ENCODE results near the gene TRABD. TPM values are rescaled to one million over a fixed set of nuclear protein-coding genes. Genes with fewer than 3 reads are reported as not detected.

TRABD gene
- total RNA-seq, 4 donors from 2014 or later, result 18.3 to 31.0 (median 22.3) TPM

DNA sequence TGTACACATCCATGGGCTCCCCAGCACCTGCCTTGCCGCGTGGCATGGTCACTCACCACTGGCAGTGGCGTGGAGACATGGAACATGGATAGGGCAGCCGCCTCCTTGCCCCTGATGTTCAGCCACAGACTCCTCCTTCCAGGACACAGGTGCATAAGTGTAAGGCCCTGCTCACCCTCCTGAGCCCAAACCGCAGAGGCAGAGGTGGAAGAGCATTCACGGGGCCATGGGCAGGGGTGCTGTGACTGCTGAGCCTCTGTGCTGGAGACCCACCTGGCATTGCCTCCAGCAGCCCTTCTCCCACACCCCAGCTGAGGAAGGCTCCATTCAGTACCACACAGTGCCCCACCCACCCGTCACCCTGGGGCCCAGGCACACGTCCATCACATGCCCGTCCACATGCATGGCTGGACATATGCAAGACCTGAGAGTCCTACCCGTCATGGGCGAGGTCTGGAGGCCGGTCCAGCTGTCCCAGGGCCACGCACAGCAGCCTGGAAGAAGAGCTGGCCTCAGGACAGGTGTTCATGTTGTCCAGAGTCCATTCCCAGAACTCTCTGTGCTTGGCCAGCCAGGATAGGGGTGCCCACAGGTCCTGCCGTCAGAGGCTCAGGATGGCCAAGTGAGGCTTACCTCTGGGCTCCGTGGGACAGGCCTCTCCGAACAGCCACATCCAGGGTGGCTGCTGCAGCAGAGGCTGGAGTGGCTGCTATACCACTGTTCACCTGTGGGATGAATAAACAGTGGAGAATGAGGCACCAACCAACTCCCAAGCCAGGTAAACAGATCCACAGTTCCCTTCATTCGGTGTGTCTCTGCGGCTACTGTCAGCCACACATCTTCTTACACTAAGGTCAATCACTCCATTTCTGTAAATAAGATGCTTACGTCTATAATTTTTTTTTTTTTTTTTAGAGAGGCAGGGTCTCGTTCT is 60.8 kb downstream of the TRABD start:
- Histone ChIP-seq H3K27ac (replicated peaks in 1 of 4) (peak overlapping the region in 1 of 4 donors; percentile 97), H3K27me3 (no peaks in the 10 kb centered on the region), H3K4me1 (peaks cover 52 to 90% (median 76%) of the 10 kb centered on the region in 4 donors), H3K4me3 (no peak overlapping the region), H3K36me3 (peaks cover 0 to 22% (median 10%) of the 10 kb centered on the region in 4 donors), H3K9me3 (no peaks in the 10 kb centered on the region)
- WGBS, result 77% methylated on average over 19 of the region's 20 CpGs
- intact Hi-C loops (cut with DNase I), result loop anchor here (10.0 kb wide), 1 partner anchor 228 kb away; the partner anchor contains the start of gene SBF1
- no peak for DNase-seq (ENCODE audit: extremely low spot score)
- TF ChIP-seq EP300 (IDR thresholded peaks at IDR 0.05) (no peak), CTCF (IDR thresholded peaks at IDR 0.05) (no peak), POLR2A (IDR thresholded peaks at IDR 0.05; ENCODE audit: low read depth) (no peak), POLR2AphosphoS5 (IDR thresholded peaks at IDR 0.05) (no peak)

DNA sequence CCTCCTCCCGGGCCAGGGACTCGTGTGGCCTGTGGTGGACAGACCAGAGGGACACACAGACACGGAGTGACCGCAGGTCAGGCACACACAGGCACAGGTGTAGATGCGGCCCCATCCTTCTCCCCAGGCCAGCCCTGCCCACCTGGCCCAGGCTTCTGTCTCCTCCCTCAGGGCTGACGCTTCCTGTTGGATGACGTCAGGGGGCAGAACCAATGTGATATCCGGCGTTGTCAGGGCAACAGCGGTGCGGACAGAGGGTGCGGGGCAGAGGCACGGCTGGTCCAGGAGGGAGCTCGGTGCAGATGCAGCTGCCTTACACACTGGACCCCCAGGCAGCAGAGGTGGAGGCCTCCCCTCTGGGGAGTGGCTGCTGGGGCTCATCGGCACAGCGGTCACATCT is 62.0 kb downstream of the TRABD start:
- 89% methylated on average over 3 of the region's 16 CpGs for WGBS
- intact Hi-C loops (cut with DNase I), result loop anchor here (10.0 kb wide), 1 partner anchor 227 kb away; the partner anchor contains the start of gene SBF1
- DNase-seq (ENCODE audit: extremely low spot score), result no peak
- Histone ChIP-seq H3K9me3 (no peaks in the 10 kb centered on the region), H3K36me3 (peaks cover 0 to 22% (median 10%) of the 10 kb centered on the region in 4 donors), H3K27me3 (no peaks in the 10 kb centered on the region), H3K4me1 (peaks cover 45 to 87% (median 72%) of the 10 kb centered on the region in 4 donors), H3K4me3 (no peak overlapping the region), H3K27ac (replicated peaks in 1 of 4) (no peak overlapping the region)
- TF ChIP-seq POLR2AphosphoS5 (IDR thresholded peaks at IDR 0.05), result peak in 1 of 2 donors; percentile 8
- no peak for TF ChIP-seq CTCF (IDR thresholded peaks at IDR 0.05)

- H3K36me3 ChIP-seq, result peaks cover 0 to 22% (median 10%) of the 10 kb centered on the region in 4 donors
- DNase-seq (ENCODE audit: extremely low spot score), result no peak
- no peaks in the 10 kb centered on the region for H3K27me3 ChIP-seq
- peaks cover 39 to 80% (median 65%) of the 10 kb centered on the region in 4 donors for H3K4me1 ChIP-seq
- 86% methylated on average over 12 of the region's 29 CpGs for WGBS
- H3K9me3 ChIP-seq, result no peaks in the 10 kb centered on the region
- H3K4me3 ChIP-seq, result no peak overlapping the region
- intact Hi-C loops (cut with DNase I), result loop anchor here (10.0 kb wide), 1 partner anchor 226 kb away; the partner anchor contains the start of gene SBF1
- no peak for TF ChIP-seq CTCF (IDR thresholded peaks at IDR 0.05)
- TF ChIP-seq POLR2A (IDR thresholded peaks at IDR 0.05; ENCODE audit: low read depth), result no peak
- TF ChIP-seq EP300 (IDR thresholded peaks at IDR 0.05), result no peak
- TF ChIP-seq POLR2AphosphoS5 (IDR thresholded peaks at IDR 0.05), result no peak
- H3K27ac ChIP-seq (replicated peaks in 1 of 4), result no peak overlapping the region
These were observed 62.7 kb downstream of the TRABD start for GRCh38 chr22:50248196-50249081.

Other genes with a start within 250 kb of the TRABD start
- 100 to 1,000 TPM in 1 of 4 donors, 10 to 100 TPM in 3; 36.1 to 106 (median 56.5) TPM for gene PIM3, start 225.1 kb upstream of the TRABD start, total RNA-seq
- not detected for gene IL17REL, start 173.1 kb upstream of the TRABD start, total RNA-seq
- not detected for gene TTLL8, start 127.6 kb upstream of the TRABD start, total RNA-seq
- gene MLC1, start 100.5 kb upstream of the TRABD start, total RNA-seq, result under 1 TPM in 3 of 4 donors, not detected in 1; 0.13 to 0.17 (median 0.17) TPM
- under 1 TPM; 0.23 to 0.83 (median 0.40) TPM for gene MOV10L1, start 95.9 kb upstream of the TRABD start, total RNA-seq
- 1 to 10 TPM in 1 of 4 donors, under 1 TPM in 3; 0.33 to 1.0 (median 0.56) TPM for gene PANX2, start 15.2 kb upstream of the TRABD start, total RNA-seq
- gene SELENOO, start 15.1 kb downstream of the TRABD start, total RNA-seq, result 10 to 100 TPM; 22.4 to 41.0 (median 23.0) TPM
- 10 to 100 TPM; 20.2 to 38.0 (median 30.0) TPM for gene TUBGCP6, start 59.1 kb downstream of the TRABD start, total RNA-seq
- gene HDAC10, start 65.4 kb downstream of the TRABD start, total RNA-seq, result 10 to 100 TPM; 10.2 to 19.5 (median 17.4) TPM
- gene MAPK12, start 75.8 kb downstream of the TRABD start, total RNA-seq, result 10 to 100 TPM in 3 of 4 donors, 1 to 10 TPM in 1; 5.8 to 22.9 (median 16.1) TPM
- 10 to 100 TPM in 2 of 4 donors, 1 to 10 TPM in 2; 3.7 to 12.5 (median 10.1) TPM for gene MAPK11, start 84.5 kb downstream of the TRABD start, total RNA-seq
- gene PLXNB2, start 121.7 kb downstream of the TRABD start, total RNA-seq, result 100 to 1,000 TPM; 115 to 218 (median 154) TPM
- gene DENND6B, start 141.1 kb downstream of the TRABD start, total RNA-seq, result 1 to 10 TPM; 1.7 to 3.8 (median 2.5) TPM
- gene PPP6R2, start 157.4 kb downstream of the TRABD start, total RNA-seq, result 10 to 100 TPM; 57.7 to 79.4 (median 65.3) TPM

All from esophagus muscularis mucosa (tissue), 4 donors.